ENCODE results near the gene ATP8A1. TPM values are rescaled to one million over a fixed set of nuclear protein-coding genes. Genes with fewer than 3 reads are reported as not detected.
"Not testable (repeated sequence)": the region's sequence is repeated elsewhere in the genome, so short reads cannot be mapped to it uniquely, and the experiment has no call there.

ATP8A1 gene
- total RNA-seq, 2 donors from 2014 or later: 17.0 to 29.2 TPM

- H3K27ac Mint-ChIP-seq: peak overlapping the region; percentile 83
- H3K9me3 Mint-ChIP-seq: peaks cover 5% of the 10 kb centered on the region
- H3K4me1 Mint-ChIP-seq: peaks cover 25% of the 10 kb centered on the region
- peak overlapping the region; percentile 91 for H3K4me3 Mint-ChIP-seq
- peak; percentile 10 for ATAC-seq (replicated peaks)
- no peaks in the 10 kb centered on the region for H3K27me3 Mint-ChIP-seq
- peaks cover 24% of the 10 kb centered on the region for H3K36me3 Mint-ChIP-seq (ENCODE audit: low read depth)
Measured at GRCh38 chr4:42655921-42656678, 805 bp downstream of the ATP8A1 start.

- peak overlapping the region; percentile 83 for H3K27ac Mint-ChIP-seq
- no peaks in the 10 kb centered on the region for H3K27me3 Mint-ChIP-seq
- peaks cover 24% of the 10 kb centered on the region for H3K36me3 Mint-ChIP-seq (ENCODE audit: low read depth)
- peaks cover 5% of the 10 kb centered on the region for H3K9me3 Mint-ChIP-seq
- peak overlapping the region; percentile 91 for H3K4me3 Mint-ChIP-seq
- ATAC-seq (replicated peaks): no peak
- peaks cover 25% of the 10 kb centered on the region for H3K4me1 Mint-ChIP-seq
Measured at GRCh38 chr4:42655269-42655637, 1.7 kb downstream of the ATP8A1 start.

GRCh38 chr4:42654631-42655268 lies 2.2 kb downstream of the ATP8A1 start:
- Mint-ChIP-seq H3K27me3 (no peaks in the 10 kb centered on the region), H3K4me3 (peak overlapping the region; percentile 91), H3K9me3 (peaks cover 5% of the 10 kb centered on the region), H3K4me1 (peaks cover 26% of the 10 kb centered on the region), H3K36me3 (ENCODE audit: low read depth) (peaks cover 24% of the 10 kb centered on the region), H3K27ac (peak overlapping the region; percentile 83)
- peak; percentile 61 for ATAC-seq (replicated peaks)

- H3K27ac Mint-ChIP-seq: peak overlapping the region; percentile 83
- peaks cover 5% of the 10 kb centered on the region for H3K9me3 Mint-ChIP-seq
- H3K27me3 Mint-ChIP-seq: no peaks in the 10 kb centered on the region
- H3K36me3 Mint-ChIP-seq (ENCODE audit: low read depth): peaks cover 24% of the 10 kb centered on the region
- no peak for ATAC-seq (replicated peaks)
- H3K4me3 Mint-ChIP-seq: peak overlapping the region; percentile 91
- peaks cover 29% of the 10 kb centered on the region for H3K4me1 Mint-ChIP-seq
Measured at GRCh38 chr4:42653626-42654560, 3.0 kb downstream of the ATP8A1 start.

GRCh38 chr4:42652529-42653231 lies 4.2 kb downstream of the ATP8A1 start:
- H3K27me3 Mint-ChIP-seq; H3K9me3 Mint-ChIP-seq; ATAC-seq (replicated peaks): not testable (repeated sequence)
- Mint-ChIP-seq H3K4me1 (peaks cover 29% of the 10 kb centered on the region), H3K27ac (peak overlapping the region; percentile 83), H3K4me3 (peak overlapping the region; percentile 91), H3K36me3 (ENCODE audit: low read depth) (peaks cover 24% of the 10 kb centered on the region)

- Mint-ChIP-seq H3K4me3 (no peak overlapping the region), H3K27me3 (no peaks in the 10 kb centered on the region), H3K27ac (no peak overlapping the region), H3K36me3 (ENCODE audit: low read depth) (peaks cover 17% of the 10 kb centered on the region), H3K4me1 (peaks cover 23% of the 10 kb centered on the region), H3K9me3 (peaks cover 5% of the 10 kb centered on the region)
- no peak for ATAC-seq (replicated peaks)
Measured at GRCh38 chr4:42649870-42650269, 7.0 kb downstream of the ATP8A1 start.

GRCh38 chr4:42646999-42647541 lies 9.8 kb downstream of the ATP8A1 start:
- Mint-ChIP-seq H3K27me3 (no peaks in the 10 kb centered on the region), H3K4me3 (no peak overlapping the region), H3K9me3 (no peaks in the 10 kb centered on the region), H3K36me3 (ENCODE audit: low read depth) (peaks cover 3% of the 10 kb centered on the region), H3K27ac (no peak overlapping the region), H3K4me1 (peaks cover 14% of the 10 kb centered on the region)
- no peak for ATAC-seq (replicated peaks)

- no peak overlapping the region for H3K4me3 Mint-ChIP-seq
- H3K36me3 Mint-ChIP-seq (ENCODE audit: low read depth): no peaks in the 10 kb centered on the region
- H3K4me1 Mint-ChIP-seq: peaks cover 22% of the 10 kb centered on the region
- no peaks in the 10 kb centered on the region for H3K27me3 Mint-ChIP-seq
- no peak for ATAC-seq (replicated peaks)
- no peak overlapping the region for H3K27ac Mint-ChIP-seq
- H3K9me3 Mint-ChIP-seq: no peaks in the 10 kb centered on the region
Measured at GRCh38 chr4:42646013-42646784, 10.7 kb downstream of the ATP8A1 start.

- Mint-ChIP-seq H3K36me3 (ENCODE audit: low read depth) (no peaks in the 10 kb centered on the region), H3K27ac (no peak overlapping the region), H3K4me3 (no peak overlapping the region), H3K4me1 (peaks cover 29% of the 10 kb centered on the region), H3K27me3 (no peaks in the 10 kb centered on the region), H3K9me3 (no peaks in the 10 kb centered on the region)
- no peak for ATAC-seq (replicated peaks)
Measured at GRCh38 chr4:42644897-42645296, 12.0 kb downstream of the ATP8A1 start.

- no peak for ATAC-seq (replicated peaks)
- peaks cover 31% of the 10 kb centered on the region for H3K4me1 Mint-ChIP-seq
- peak overlapping the region; percentile 17 for H3K4me3 Mint-ChIP-seq
- no peaks in the 10 kb centered on the region for H3K9me3 Mint-ChIP-seq
- no peaks in the 10 kb centered on the region for H3K36me3 Mint-ChIP-seq (ENCODE audit: low read depth)
- H3K27me3 Mint-ChIP-seq: no peaks in the 10 kb centered on the region
- no peak overlapping the region for H3K27ac Mint-ChIP-seq
Measured at GRCh38 chr4:42643685-42644084, 13.2 kb downstream of the ATP8A1 start.

GRCh38 chr4:42642845-42643615 lies 13.9 kb downstream of the ATP8A1 start:
- no peak for ATAC-seq (replicated peaks)
- H3K9me3 Mint-ChIP-seq: no peaks in the 10 kb centered on the region
- H3K36me3 Mint-ChIP-seq (ENCODE audit: low read depth): no peaks in the 10 kb centered on the region
- no peaks in the 10 kb centered on the region for H3K27me3 Mint-ChIP-seq
- H3K4me3 Mint-ChIP-seq: peak overlapping the region; percentile 69
- H3K4me1 Mint-ChIP-seq: peaks cover 32% of the 10 kb centered on the region
- H3K27ac Mint-ChIP-seq: no peak overlapping the region

- no peaks in the 10 kb centered on the region for H3K27me3 Mint-ChIP-seq
- H3K36me3 Mint-ChIP-seq (ENCODE audit: low read depth): no peaks in the 10 kb centered on the region
- peak overlapping the region; percentile 86 for H3K27ac Mint-ChIP-seq
- H3K4me1 Mint-ChIP-seq: peaks cover 38% of the 10 kb centered on the region
- ATAC-seq (replicated peaks): peak; percentile 89
- H3K9me3 Mint-ChIP-seq: no peaks in the 10 kb centered on the region
- H3K4me3 Mint-ChIP-seq: peak overlapping the region; percentile 69
Measured at GRCh38 chr4:42642101-42642797, 14.7 kb downstream of the ATP8A1 start.
